ENCODE data around the gene FITM1.

- TF ChIP-seq ZBTB7A (IDR thresholded peaks at IDR 0.05; ENCODE audit: low read depth) (no peak), CEBPB (IDR thresholded peaks at IDR 0.05) (no peak), FOXM1 (IDR thresholded peaks at IDR 0.05; ENCODE audit: borderline replicate concordance, low read depth) (no peak)
Measured at GRCh38 chr14:24150567-24150966, 20.1 kb downstream of the FITM1 start.

Measured in Ishikawa (cell line).